Endothelial cell of umbilical vein (primary cell): ENCODE data around the gene PRKAG2. TPM values are rescaled to one million over a fixed set of nuclear protein-coding genes. Genes with fewer than 3 reads are reported as not detected.

Source experiments
- BruUV-seq: library from RNA; stranded (reverse); fragments of 400-500 nt; replicated peaks from 2 replicates; lab custom pipeline; 2021; lab: Mats Ljungman, UMichigan
- CTCF ChIA-PET: fragments of 300-600, 350-600 bp; sonication (Branson Sonifier 250); formaldehyde crosslinking; loops from one replicate; lab custom pipeline; 2021; ENCODE audit warnings: antibody characterized with exemption, inconsistent platforms; lab: Charles Lee
- POLR2A ChIA-PET: fragments of 300-600, 350-600 bp; sonication (Branson Sonifier 250); formaldehyde crosslinking; loops from one replicate; lab custom pipeline; 2021; ENCODE audit warnings: antibody characterized with exemption, inconsistent platforms; lab: Charles Lee
- DNase-seq: peaks from one replicate; pipeline ENCODE4 v3.0.0-alpha.2; 2011; ENCODE audit warnings: low read depth, low spot score
- FAIRE-seq: peaks from 2 replicates; lab custom pipeline; 2011; peaks lifted over from hg19 to GRCh38; lab: Jason Lieb, UNC
- H2AFZ ChIP-seq: 2 replicates; pipeline ENCODE4 v1.6.0; 2012; ENCODE audit warnings: low read depth, low read length, control low read depth, inconsistent platforms
- H3K27ac ChIP-seq: 2 replicates; pipeline ENCODE4 v1.5.1; 2011; ENCODE audit warnings: low read depth, mild to moderate bottlenecking, control low read depth, low read length, moderate library complexity; ENCODE audit not compliant: insufficient read depth
- H3K27me3 ChIP-seq, 2 experiments: 2 replicates each; pipeline versions ENCODE4 v1.6.0 to v1.6.1; 2011; ENCODE audit warnings: low read length in 2 of 2, mixed read lengths in 1 of 2; ENCODE audit not compliant: control insufficient read depth in 2 of 2, insufficient read depth in 2 of 2
- H3K36me3 ChIP-seq, 2 experiments: 2 replicates in 1 of 2; 3 replicates in 1 of 2; pipeline ENCODE4 v1.5.1; 2011; ENCODE audit warnings: low read length in 2 of 2, mild to moderate bottlenecking in 1 of 2, moderate library complexity in 1 of 2; ENCODE audit not compliant: control insufficient read depth in 2 of 2, insufficient read depth in 2 of 2; ENCODE audit errors: extremely low read depth in 1 of 2
- H3K4me1 ChIP-seq: 3 replicates; pipeline ENCODE4 v1.5.1; 2011; ENCODE audit warnings: mild to moderate bottlenecking, low read length; ENCODE audit not compliant: control insufficient read depth, insufficient read depth; ENCODE audit errors: extremely low read depth
- H3K4me2 ChIP-seq: 2 replicates; pipeline ENCODE4 v1.6.1; 2011; ENCODE audit warnings: low read length, control low read depth, mixed read lengths; ENCODE audit not compliant: insufficient read depth
- H3K4me3 ChIP-seq, 3 experiments: fragments of 200-600 bp in 1 of 3; sonication (generic), shearing (Covaris generic) in 1 of 3; replicated peaks in 1 of 3; 2 replicates each; pipeline ENCODE4 v1.5.1; 2011 to 2016; ENCODE audit warnings: control low read depth in 3 of 3, low read length in 3 of 3, mild to moderate bottlenecking in 2 of 3, inconsistent platforms in 1 of 3, low read depth in 1 of 3, moderate library complexity in 1 of 3; ENCODE audit not compliant: insufficient read depth in 1 of 3
- H3K79me2 ChIP-seq: 2 replicates; pipeline ENCODE4 v1.6.0; 2012; ENCODE audit warnings: low read length, inconsistent platforms; ENCODE audit not compliant: control insufficient read depth, insufficient read depth
- H3K9ac ChIP-seq: replicated peaks from 2 replicates; pipeline ENCODE3; 2011; ENCODE audit warnings: low read length, control low read depth; ENCODE audit not compliant: insufficient read depth; ENCODE audit errors: extremely low read depth
- H3K9me1 ChIP-seq: replicated peaks from 3 replicates; pipeline ENCODE4 v1.6.0; 2011; ENCODE audit warnings: mild to moderate bottlenecking, low read length; ENCODE audit not compliant: control insufficient read depth, insufficient read depth; ENCODE audit errors: extremely low read depth
- H3K9me3 ChIP-seq: replicated peaks from 2 replicates; pipeline ENCODE4 v1.5.1; 2012; ENCODE audit warnings: low read length, inconsistent platforms; ENCODE audit not compliant: control insufficient read depth, insufficient read depth
- H4K20me1 ChIP-seq: replicated peaks from 2 replicates; pipeline ENCODE3; 2011; ENCODE audit warnings: mild to moderate bottlenecking, low read length; ENCODE audit not compliant: control insufficient read depth, insufficient read depth; ENCODE audit errors: extremely low read depth
- EZH2 ChIP-seq: IDR thresholded peaks from 2 replicates; pipeline ENCODE4 v1.6.1; 2012; ENCODE audit warnings: borderline replicate concordance, low read depth, mild to moderate bottlenecking, moderate library complexity, low read length, inconsistent platforms; ENCODE audit not compliant: severe bottlenecking
- FOS ChIP-seq: IDR thresholded peaks from 2 replicates; pipeline ENCODE4 v1.6.1; 2011; ENCODE audit warnings: mild to moderate bottlenecking, low read length, moderate library complexity, borderline replicate concordance; ENCODE audit not compliant: insufficient read depth
- GATA2 ChIP-seq: IDR thresholded peaks from 2 replicates; pipeline ENCODE4 v1.7.0; 2011; ENCODE audit warnings: low read depth, mild to moderate bottlenecking, moderate library complexity, mixed read lengths, low read length; ENCODE audit not compliant: insufficient read length, insufficient read depth
- JUN ChIP-seq: IDR thresholded peaks from 2 replicates; pipeline ENCODE4 v1.6.1; 2011; ENCODE audit warnings: borderline replicate concordance, low read depth; ENCODE audit not compliant: insufficient read length, insufficient read depth
- MYC ChIP-seq: IDR thresholded peaks from one replicate; pipeline ENCODE4 v1.6.1; 2011; ENCODE audit warnings: mild to moderate bottlenecking, low read depth, low read length
- POLR2A ChIP-seq: IDR thresholded peaks from 2 replicates; pipeline ENCODE4 v1.6.1; 2012; ENCODE audit warnings: low read depth, mild to moderate bottlenecking, control low read depth, low read length
- POLR2AphosphoS5 ChIP-seq: IDR thresholded peaks from 2 replicates; pipeline ENCODE4 v1.6.1; 2012; ENCODE audit warnings: low read depth, mild to moderate bottlenecking, control low read depth, low read length, moderate library complexity; ENCODE audit not compliant: insufficient read depth
- dilution Hi-C: fragments of 300-500 bp; cut with MboI; formaldehyde crosslinking; loops from one replicate; pipeline ENCODE4 v1.15.0; 2019; ENCODE audit warnings: low sequenced_read_pairs; ENCODE audit not compliant: extremely low pct_ligation_motif_present
- intact Hi-C: fragments of 100-400 bp; cut with micrococcal nuclease; formaldehyde crosslinking; loops from one replicate; pipeline ENCODE4 v1.10.0; 2022
- polyA plus RNA-seq, 4 experiments: library from polyadenylated mRNA; depleted of rRNA in 3 of 4; stranded (reverse) in 3 of 4; unstranded in 1 of 4; fragments of >200 nt; gene quantifications; 2 replicates each; pipeline versions ENCODE4 v1.2.1 to v1.2.3, GENCODE V29; 2011 to 2012; ENCODE audit warnings: missing spikeins in 1 of 4
- total RNA-seq: library from RNA; stranded (reverse); gene quantifications from 2 replicates; pipeline ENCODE4 v1.2.3, GENCODE V29; 2021
- TF ChIP-seq, protein P1 (sequence below), 2 donors: IDR thresholded peaks; 1 replicate in 1 of 2; 2 replicates in 1 of 2; pipeline ENCODE4 v1.5.1; 2011; ENCODE audit warnings: low read length in 2 of 2, mild to moderate bottlenecking in 2 of 2, moderate library complexity in 2 of 2, control low read depth in 1 of 2, inconsistent platforms in 1 of 2, low read depth in 1 of 2; ENCODE audit not compliant: insufficient read depth in 1 of 2; ENCODE audit errors: extremely low read depth in 1 of 2
- TF ChIP-seq, protein P2 (sequence below): IDR thresholded peaks from 2 replicates; pipeline ENCODE4 v1.6.1; 2011; ENCODE audit not compliant: insufficient read depth, insufficient read length

Gene PRKAG2
- total and polyA plus RNA-seq, 2 donors (not counting 3 experiments of a cell fraction or from before 2014, with no cell fraction given) = 19.3 to 51.5 TPM

DNA sequence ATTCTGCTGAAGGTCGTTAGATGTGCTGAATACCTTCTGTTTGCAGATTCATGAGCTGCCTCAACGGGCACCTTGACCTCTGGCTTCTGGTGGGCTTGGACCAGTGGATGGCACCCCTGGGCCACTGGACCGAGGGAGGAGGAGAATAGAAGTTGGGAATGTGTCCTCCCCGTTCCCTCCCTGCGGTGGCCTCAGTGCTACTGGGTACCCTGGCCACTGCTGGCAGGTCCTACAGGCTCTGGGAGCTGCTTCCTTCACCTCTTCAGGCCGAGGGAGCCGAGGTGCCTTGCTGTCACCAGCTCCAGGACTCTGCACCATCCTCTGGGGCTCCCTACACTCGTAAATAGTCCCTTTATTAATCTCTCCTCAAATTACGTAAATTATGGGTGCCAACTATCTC lies 47.1 kb upstream of the PRKAG2 start:
- intact Hi-C loops = no loop called here

More for the DNA sequence above, 47.1 kb upstream of the PRKAG2 start:
- Histone ChIP-seq H3K9me1 (no peaks in the 10 kb centered on the region), H3K4me3 (no peak overlapping the region), H3K4me2 (no peak overlapping the region), H3K27ac (no peak overlapping the region), H3K36me3 (no peaks in the 10 kb centered on the region), H4K20me1 (no peaks in the 10 kb centered on the region), H2AFZ (no peak overlapping the region), H3K79me2 (no peaks in the 10 kb centered on the region), H3K9ac (no peak overlapping the region), H3K9me3 (no peaks in the 10 kb centered on the region), H3K27me3 (no peaks in the 10 kb centered on the region), H3K4me1 (no peaks in the 10 kb centered on the region)
- ChIA-PET POLR2A (no interaction called here), CTCF (interaction anchor here (1.7 kb wide), 1 partner anchor 8 kb away, joined by 4 read pairs; no protein-coding TSS in a partner anchor)
- dilution Hi-C loops = no loop called here
- no peak for FAIRE-seq
- no TSS peak for BruUV-seq
- no peak for DNase-seq
- no peak for TF ChIP-seq JUN
- TF ChIP-seq, protein P1, sequence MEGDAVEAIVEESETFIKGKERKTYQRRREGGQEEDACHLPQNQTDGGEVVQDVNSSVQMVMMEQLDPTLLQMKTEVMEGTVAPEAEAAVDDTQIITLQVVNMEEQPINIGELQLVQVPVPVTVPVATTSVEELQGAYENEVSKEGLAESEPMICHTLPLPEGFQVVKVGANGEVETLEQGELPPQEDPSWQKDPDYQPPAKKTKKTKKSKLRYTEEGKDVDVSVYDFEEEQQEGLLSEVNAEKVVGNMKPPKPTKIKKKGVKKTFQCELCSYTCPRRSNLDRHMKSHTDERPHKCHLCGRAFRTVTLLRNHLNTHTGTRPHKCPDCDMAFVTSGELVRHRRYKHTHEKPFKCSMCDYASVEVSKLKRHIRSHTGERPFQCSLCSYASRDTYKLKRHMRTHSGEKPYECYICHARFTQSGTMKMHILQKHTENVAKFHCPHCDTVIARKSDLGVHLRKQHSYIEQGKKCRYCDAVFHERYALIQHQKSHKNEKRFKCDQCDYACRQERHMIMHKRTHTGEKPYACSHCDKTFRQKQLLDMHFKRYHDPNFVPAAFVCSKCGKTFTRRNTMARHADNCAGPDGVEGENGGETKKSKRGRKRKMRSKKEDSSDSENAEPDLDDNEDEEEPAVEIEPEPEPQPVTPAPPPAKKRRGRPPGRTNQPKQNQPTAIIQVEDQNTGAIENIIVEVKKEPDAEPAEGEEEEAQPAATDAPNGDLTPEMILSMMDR (IDR thresholded peaks at IDR 0.05; ENCODE audit: extremely low read depth in 1 of 2, insufficient read depth in 1 of 2, low read depth in 1 of 2, low read length in 2 of 2) = no peak
- no peak for TF ChIP-seq MYC
- TF ChIP-seq FOS = no peak
- TF ChIP-seq, protein P2, sequence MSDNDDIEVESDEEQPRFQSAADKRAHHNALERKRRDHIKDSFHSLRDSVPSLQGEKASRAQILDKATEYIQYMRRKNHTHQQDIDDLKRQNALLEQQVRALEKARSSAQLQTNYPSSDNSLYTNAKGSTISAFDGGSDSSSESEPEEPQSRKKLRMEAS = no peak
- no peak for TF ChIP-seq EZH2
- TF ChIP-seq POLR2AphosphoS5 = no peak
- no peak for TF ChIP-seq POLR2A
- no peak for TF ChIP-seq GATA2
